H1 (cell line): Measurements from ENCODE around the gene FES. TPM values are rescaled to one million over a fixed set of nuclear protein-coding genes. Genes with fewer than 3 reads are reported as not detected.

Experiments
- CTCF ChIA-PET: fragments of 300-600 bp; sonication (Branson Sonifier 250); formaldehyde crosslinking; loops from one replicate; lab custom pipeline; 2021; ENCODE audit not compliant: partially characterized antibody; lab: Charles Lee
- POLR2A ChIA-PET: fragments of 300-600 bp; sonication (Branson Sonifier 250); formaldehyde crosslinking; loops from one replicate; lab custom pipeline; 2021; ENCODE audit warnings: inconsistent platforms; ENCODE audit not compliant: partially characterized antibody; lab: Charles Lee
- DNase-seq, 2 experiments: peaks; one replicate each; pipeline versions ENCODE4 v3.0.0 to v3.0.0-alpha.2; 2010 to 2022; ENCODE audit warnings: low spot score in 2 of 2, low read depth in 1 of 2, mixed read lengths in 1 of 2
- FAIRE-seq: peaks from 2 replicates; lab custom pipeline; 2011; peaks lifted over from hg19 to GRCh38; lab: Jason Lieb, UNC
- H2AFZ ChIP-seq: 2 replicates; pipeline ENCODE4 v1.8.1; 2012; ENCODE audit warnings: low read length, inconsistent platforms
- H2AK5ac ChIP-seq: 2 replicates; pipeline ENCODE4 v1.6.1; 2013; ENCODE audit warnings: low read depth, low read length
- H2BK120ac ChIP-seq: replicated peaks from 2 replicates; pipeline ENCODE3; 2013; ENCODE audit warnings: low read depth, low read length, inconsistent platforms
- H2BK12ac ChIP-seq: 2 replicates; pipeline ENCODE4 v1.6.1; 2013; ENCODE audit warnings: low read depth, low read length
- H2BK15ac ChIP-seq: 2 replicates; pipeline ENCODE4 v1.6.1; 2013; ENCODE audit warnings: low read length
- H2BK20ac ChIP-seq: 2 replicates; pipeline ENCODE4 v1.6.1; 2013; ENCODE audit warnings: low read length
- H2BK5ac ChIP-seq: 2 replicates; pipeline ENCODE4 v1.6.1; 2013; ENCODE audit warnings: low read depth, low read length
- H3K14ac ChIP-seq: 2 replicates; pipeline ENCODE4 v1.6.1; 2013; ENCODE audit warnings: inconsistent platforms; ENCODE audit not compliant: insufficient read length
- H3K18ac ChIP-seq: 2 replicates; pipeline ENCODE4 v1.6.1; 2013; ENCODE audit warnings: low read length; ENCODE audit errors: extremely low read depth
- H3K23ac ChIP-seq: 2 replicates; pipeline ENCODE4 v1.6.1; 2013; ENCODE audit warnings: inconsistent platforms; ENCODE audit not compliant: insufficient read length
- H3K23me2 ChIP-seq: 2 replicates; pipeline ENCODE4 v1.6.1; 2013; ENCODE audit warnings: low read depth, low read length
- H3K27ac ChIP-seq: 2 replicates; pipeline ENCODE4 v1.6.1; 2011; ENCODE audit warnings: low read depth, low read length, inconsistent platforms
- H3K27me3 ChIP-seq, 4 experiments: replicated peaks in 1 of 4; 1 replicate in 1 of 4; 2 replicates in 3 of 4; pipeline versions ENCODE4 v1.6.1 to v1.8.1; 2011 to 2013; ENCODE audit warnings: low read length in 3 of 4, mild to moderate bottlenecking in 3 of 4, inconsistent platforms in 2 of 4, mixed read lengths in 2 of 4, moderate library complexity in 1 of 4; ENCODE audit not compliant: control insufficient read depth in 3 of 4, insufficient read depth in 3 of 4; ENCODE audit errors: extremely low read depth in 1 of 4
- H3K36me3 ChIP-seq, 4 experiments: 2 replicates each; pipeline versions ENCODE4 v1.6.1 to v1.8.1; 2011 to 2013; ENCODE audit warnings: mild to moderate bottlenecking in 4 of 4, low read length in 3 of 4, moderate library complexity in 2 of 4, control low read depth in 1 of 4, inconsistent platforms in 1 of 4; ENCODE audit not compliant: insufficient read depth in 4 of 4, control insufficient read depth in 2 of 4
- H3K4ac ChIP-seq: replicated peaks from 2 replicates; pipeline ENCODE3; 2013; ENCODE audit warnings: low read length, low read depth, mixed read lengths, inconsistent platforms; ENCODE audit not compliant: insufficient read length
- H3K4me1 ChIP-seq, 4 experiments: replicated peaks in 1 of 4; 1 replicate in 1 of 4; 2 replicates in 3 of 4; pipeline versions ENCODE4 v1.6.1 to v1.8.1; 2011 to 2013; ENCODE audit warnings: low read length in 3 of 4, inconsistent platforms in 2 of 4, mixed read lengths in 1 of 4; ENCODE audit not compliant: insufficient read depth in 4 of 4, control insufficient read depth in 3 of 4
- H3K4me2 ChIP-seq, 2 experiments: 2 replicates each; pipeline versions ENCODE4 v1.6.1 to v1.8.1; 2011 to 2013; ENCODE audit warnings: low read depth in 2 of 2, low read length in 2 of 2, control low read depth in 1 of 2, inconsistent platforms in 1 of 2, mild to moderate bottlenecking in 1 of 2; ENCODE audit not compliant: insufficient read depth in 1 of 2
- H3K4me3 ChIP-seq, 4 experiments: fragments of 200-600, 300-600 bp in 1 of 4; sonication (generic), shearing (Covaris generic), sonication (Bioruptor Twin) in 1 of 4; 2 replicates each; pipeline versions ENCODE4 v1.5.1 to v1.8.1; 2011 to 2016; ENCODE audit warnings: low read length in 4 of 4, low read depth in 3 of 4, control low read depth in 2 of 4, inconsistent platforms in 2 of 4, mild to moderate bottlenecking in 2 of 4, mixed read lengths in 1 of 4, moderate library complexity in 1 of 4; ENCODE audit not compliant: insufficient read depth in 2 of 4; ENCODE audit errors: extremely low read depth in 1 of 4
- H3K56ac ChIP-seq: replicated peaks from 2 replicates; pipeline ENCODE3; 2013; ENCODE audit warnings: low read depth, mild to moderate bottlenecking, mixed read lengths, low read length, inconsistent platforms; ENCODE audit not compliant: insufficient read length
- H3K79me1 ChIP-seq: 2 replicates; pipeline ENCODE4 v1.6.1; 2013; ENCODE audit warnings: low read depth, low read length, control low read depth
- H3K79me2 ChIP-seq, 2 experiments: 2 replicates each; pipeline versions ENCODE4 v1.6.1 to v1.8.1; 2012 to 2013; ENCODE audit warnings: low read length in 2 of 2, mild to moderate bottlenecking in 2 of 2, inconsistent platforms in 1 of 2; ENCODE audit not compliant: insufficient read depth in 2 of 2, control insufficient read depth in 1 of 2
- H3K9ac ChIP-seq, 4 experiments: replicated peaks in 1 of 4; 1 replicate in 1 of 4; 2 replicates in 3 of 4; pipeline versions ENCODE4 v1.6.1 to v1.8.1; 2011 to 2013; ENCODE audit warnings: low read depth in 3 of 4, low read length in 3 of 4, control low read depth in 2 of 4, mild to moderate bottlenecking in 2 of 4, moderate library complexity in 2 of 4, inconsistent platforms in 1 of 4; ENCODE audit errors: extremely low read depth in 1 of 4
- H3K9me3 ChIP-seq, 2 experiments: 2 replicates each; pipeline versions ENCODE4 v1.6.1 to v1.8.1; 2012 to 2013; ENCODE audit warnings: mild to moderate bottlenecking in 2 of 2, moderate library complexity in 2 of 2, control low read depth in 1 of 2, inconsistent platforms in 1 of 2, low read depth in 1 of 2, low read length in 1 of 2, mixed read lengths in 1 of 2; ENCODE audit not compliant: insufficient read depth in 2 of 2
- H4K20me1 ChIP-seq, 2 experiments: replicated peaks in 1 of 2; 2 replicates each; pipeline versions ENCODE3 to v1.8.1; 2011 to 2013; ENCODE audit warnings: inconsistent platforms in 2 of 2, low read length in 2 of 2, mild to moderate bottlenecking in 1 of 2; ENCODE audit not compliant: insufficient read depth in 2 of 2, control insufficient read depth in 1 of 2
- H4K5ac ChIP-seq: 2 replicates; pipeline ENCODE4 v1.6.1; 2013; ENCODE audit warnings: low read length, low read depth, mixed read lengths, inconsistent platforms; ENCODE audit not compliant: insufficient read length
- H4K8ac ChIP-seq: 2 replicates; pipeline ENCODE4 v1.8.0; 2013; ENCODE audit warnings: mild to moderate bottlenecking, moderate library complexity, low read length, inconsistent platforms; ENCODE audit not compliant: insufficient read depth; ENCODE audit errors: extremely low read depth
- H4K91ac ChIP-seq: replicated peaks from 2 replicates; pipeline ENCODE3; 2013; ENCODE audit warnings: low read length, mixed read lengths, inconsistent platforms; ENCODE audit not compliant: insufficient read length
- BCL11A ChIP-seq, 2 experiments: IDR thresholded peaks; one replicate each; pipeline ENCODE4 v1.6.1; 2011; ENCODE audit warnings: low read depth in 2 of 2, low read length in 2 of 2, mild to moderate bottlenecking in 2 of 2
- MAX ChIP-seq: IDR thresholded peaks from 2 replicates; pipeline ENCODE4 v1.6.1; 2012; ENCODE audit warnings: inconsistent platforms
- PHF8 ChIP-seq: fragments of 200-600 bp; sonication (generic); conservative IDR thresholded peaks from 2 replicates; pipeline ENCODE4 v1.7.1; 2012; ENCODE audit warnings: low read depth, mild to moderate bottlenecking, inconsistent platforms, low read length, moderate library complexity
- RBBP5 ChIP-seq: IDR thresholded peaks from 2 replicates; pipeline ENCODE4 v1.7.1; 2012; ENCODE audit warnings: low read depth, mild to moderate bottlenecking, inconsistent platforms, low read length, moderate library complexity, borderline replicate concordance
- RFX5 ChIP-seq: IDR thresholded peaks from 2 replicates; pipeline ENCODE4 v1.6.1; 2011; ENCODE audit warnings: low read depth, low read length, improper control_type of control experiment, borderline replicate concordance
- SIN3A ChIP-seq, 2 experiments: IDR thresholded peaks in 1 of 2; conservative IDR thresholded peaks in 1 of 2; 2 replicates each; pipeline ENCODE4 v1.6.1; 2011 to 2012; ENCODE audit warnings: low read length in 2 of 2, improper control_type of control experiment in 1 of 2, low read depth in 1 of 2, mild to moderate bottlenecking in 1 of 2
- SP2 ChIP-seq: IDR thresholded peaks from 2 replicates; pipeline ENCODE4 v1.6.1; 2012; ENCODE audit warnings: mild to moderate bottlenecking, low read length, inconsistent platforms
- WGBS, 2 experiments: shearing (Covaris generic) in 1 of 2; methylation state at CpG; one replicate each; pipeline versions ENCODE4 v1.1.6 to v1.1.7; 2013 to 2015; ENCODE audit warnings: low lambda C conversion rate in 2 of 2, mixed read lengths in 2 of 2, inconsistent platforms in 1 of 2, low coverage in 1 of 2, missing lambda C conversion rate in 1 of 2; ENCODE audit not compliant: insufficient replicate concordance in 2 of 2, insufficient coverage in 1 of 2, insufficient read length in 1 of 2; ENCODE audit errors: extremely low coverage in 1 of 2, missing lambda C conversion rate in 1 of 2; 5-methylcytosine and 5-hydroxymethylcytosine counted together
- polyA plus RNA-seq, 7 experiments: library from polyadenylated mRNA; depleted of rRNA in 3 of 7; stranded (reverse) in 5 of 7; unstranded in 2 of 7; fragments of >200 nt in 5 of 7; fragments of 200-250 nt in 2 of 7; gene quantifications; 1 replicate in 5 of 7; 2 replicates in 1 of 7; 4 replicates in 1 of 7; pipeline versions ENCODE4 v1.2.1 to v1.2.3, GENCODE V29; 2011 to 2013; ENCODE audit warnings: missing spikeins in 2 of 7, mixed read lengths in 2 of 7
- total RNA-seq: library from RNA; stranded (reverse); fragmentation: NEBNext Ultra II Directional; extraction: Animal tissue kit (Norgen Biotek cat#: 25700); gene quantifications from 2 replicates; pipeline ENCODE4 v1.2.1, GENCODE V29; 2021
- TF ChIP-seq, protein P1 (sequence below): IDR thresholded peaks from 2 replicates; pipeline ENCODE4 v1.6.1; 2012; ENCODE audit warnings: inconsistent platforms

Gene FES
- total and polyA plus RNA-seq, 2 of the 8 experiments (the other 6 are each of a cell fraction or from before 2014, with no cell fraction given), result 8.5 to 8.6 TPM

DNA sequence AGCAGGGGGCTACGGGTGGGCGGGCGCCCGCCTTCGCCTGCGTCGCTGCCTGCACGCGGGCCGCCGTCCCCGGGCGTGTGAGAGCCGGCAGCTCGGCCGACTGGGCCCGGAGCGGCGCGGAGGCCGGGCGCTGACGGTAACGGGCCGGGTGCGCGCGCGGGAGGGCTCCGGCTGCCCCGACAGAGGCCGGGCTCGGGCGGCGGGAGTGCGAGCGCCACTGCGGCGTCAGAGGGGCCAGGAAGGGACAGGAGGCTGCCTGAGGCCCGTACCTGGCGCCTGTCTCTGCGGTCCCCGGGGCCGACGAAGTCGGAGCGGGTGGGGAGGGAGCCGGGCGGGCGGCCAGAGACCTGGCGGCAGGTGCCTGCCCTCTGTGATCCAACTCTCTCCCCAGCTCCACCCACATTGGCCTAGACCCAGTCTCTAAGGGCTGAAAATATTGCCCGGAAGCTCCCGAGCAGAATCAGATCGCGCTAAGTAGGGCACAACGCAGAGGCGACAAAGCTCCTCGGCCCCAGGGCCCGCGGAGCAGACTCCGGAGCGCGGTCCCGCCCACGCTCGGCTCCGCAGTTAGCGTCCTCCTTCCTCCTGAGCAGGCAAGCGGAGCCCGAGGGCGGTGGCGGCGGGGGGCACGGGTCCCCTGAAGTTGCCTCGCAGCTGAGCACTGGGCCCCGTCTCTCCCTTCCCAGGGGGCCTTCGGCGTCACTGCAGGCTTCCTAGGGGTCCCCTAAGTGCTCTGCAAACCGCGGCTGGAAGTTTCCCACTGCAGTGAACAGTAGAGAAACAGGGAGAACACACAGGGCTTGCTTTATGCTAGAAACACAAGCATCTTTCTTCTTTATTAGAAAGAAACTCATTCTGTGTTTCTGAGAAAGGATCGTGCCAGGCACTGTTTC is 18.8 kb downstream of the FES start, which contains the start of gene MAN2A2:
Gene MAN2A2 (plus strand): TSS at position 463 of the 893 bp plus-strand sequence. CDS start 906 bp downstream, outside the sequence.
- Histone ChIP-seq H2BK5ac (peak within 1 kb of the TSS; percentile 35; the same call in 1 of the 2 replicates), H3K9ac (peak within 1 kb of the TSS; percentile 33 to 53 (median 49); a peak in 5 of 7 replicates), H3K23me2 (peaks cover 14% of the 10 kb centered on the region; the same call in 1 of the 2 replicates), H4K8ac (peak within 1 kb of the TSS; percentile 78; the same call in 1 of the 2 replicates), H3K4me1 (peaks cover 5 to 8% (median 7%) of the 10 kb centered on the region in 4 experiments; a peak in 6 of 7 replicates), H2BK12ac (no peak within 1 kb of the TSS; the same call in 1 of the 2 replicates), H3K4me2 (peak within 1 kb of the TSS; percentile 91 to 97), H3K27me3 (peaks cover 0 to 16% (median 9%) of the 10 kb centered on the region in 4 experiments; a peak in 5 of 7 replicates), H3K27ac (no peak within 1 kb of the TSS), H3K23ac (no peak within 1 kb of the TSS), H4K20me1 (peaks cover 0 to 5% of the 10 kb centered on the region in 2 experiments), H3K4ac (no peak within 1 kb of the TSS), H4K5ac (no peak within 1 kb of the TSS), H3K14ac (no peak within 1 kb of the TSS), H3K79me1 (no peaks in the 10 kb centered on the region), H3K36me3 (no peaks in the 10 kb centered on the region; a peak in 2 of 8 replicates), H2AK5ac (no peak within 1 kb of the TSS), H3K18ac (peak within 1 kb of the TSS; percentile 48), H3K79me2 (no peaks in the 10 kb centered on the region), H2BK15ac (no peak within 1 kb of the TSS), H2AFZ (peak within 1 kb of the TSS; percentile 12), H3K4me3 (peak within 1 kb of the TSS; percentile 52 to 79 (median 74)), H2BK120ac (peak within 1 kb of the TSS; percentile 43), H3K56ac (no peak within 1 kb of the TSS), H2BK20ac (no peak within 1 kb of the TSS), H4K91ac (no peak within 1 kb of the TSS), H3K9me3 (no peaks in the 10 kb centered on the region)
- CTCF ChIA-PET, result interaction anchor here (0.7 to 13.3 kb wide), 17 partner anchors 8 to 370 kb away, joined by 3 to 187 read pairs (median 5); partner anchors contain the start of genes FES, HDDC3 and UNC45A
- POLR2A ChIA-PET, result interaction anchor here (0.9 to 3.3 kb wide), 4 partner anchors 16 to 51 kb away, joined by 3 to 24 read pairs (median 4); partner anchors contain the start of genes HDDC3, RCCD1 and UNC45A
- FAIRE-seq (no peak), DNase-seq (peak in 1 of 2 experiments; percentile 82)
- 1% methylated on average over 57 of the region's 81 CpGs; no CpG with 5 or more reads in 1 of the 2 experiments for WGBS, 2 experiments
- TF ChIP-seq RFX5 (no peak), MAX (0 out of 2 replicates have a peak, but pooled peaks have one; percentile 15), BCL11A (IDR thresholded peaks at IDR 0.05; ENCODE audit: low read depth in 2 of 2, low read length in 2 of 2) (no peak), PHF8 (0 out of 2 replicates have a peak, but pooled peaks have one; percentile 21), SIN3A (conservative IDR thresholded peaks at IDR 0.05 in 1 of 2, IDR thresholded peaks at IDR 0.05 in 1 of 2; ENCODE audit: low read depth in 1 of 2, low read length in 2 of 2) (peak in 1 of 2 experiments; percentile 43; a peak in 1 of 4 replicates), RBBP5 (peak; percentile 74), SP2 (no peak)
- TF ChIP-seq, protein P1, sequence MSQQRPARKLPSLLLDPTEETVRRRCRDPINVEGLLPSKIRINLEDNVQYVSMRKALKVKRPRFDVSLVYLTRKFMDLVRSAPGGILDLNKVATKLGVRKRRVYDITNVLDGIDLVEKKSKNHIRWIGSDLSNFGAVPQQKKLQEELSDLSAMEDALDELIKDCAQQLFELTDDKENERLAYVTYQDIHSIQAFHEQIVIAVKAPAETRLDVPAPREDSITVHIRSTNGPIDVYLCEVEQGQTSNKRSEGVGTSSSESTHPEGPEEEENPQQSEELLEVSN, result peak; percentile 37
